AG09319 (cell line): Measurements from ENCODE around the gene FTSJ3.
"Not testable (repeated sequence)": the region's sequence is repeated elsewhere in the genome, so short reads cannot be mapped to it uniquely, and the experiment has no call there.

ENCODE experiments used
- DNase-seq: peaks from one replicate; pipeline ENCODE4 v3.0.0-alpha.2; 2010; ENCODE audit warnings: low read depth; ENCODE audit errors: extremely low read depth
- TF ChIP-seq, protein P1 (sequence below): IDR thresholded peaks from 2 replicates; pipeline ENCODE4 v1.5.1; 2011; ENCODE audit warnings: low read depth, mild to moderate bottlenecking, inconsistent platforms, low read length, moderate library complexity

Gene FTSJ3

DNA sequence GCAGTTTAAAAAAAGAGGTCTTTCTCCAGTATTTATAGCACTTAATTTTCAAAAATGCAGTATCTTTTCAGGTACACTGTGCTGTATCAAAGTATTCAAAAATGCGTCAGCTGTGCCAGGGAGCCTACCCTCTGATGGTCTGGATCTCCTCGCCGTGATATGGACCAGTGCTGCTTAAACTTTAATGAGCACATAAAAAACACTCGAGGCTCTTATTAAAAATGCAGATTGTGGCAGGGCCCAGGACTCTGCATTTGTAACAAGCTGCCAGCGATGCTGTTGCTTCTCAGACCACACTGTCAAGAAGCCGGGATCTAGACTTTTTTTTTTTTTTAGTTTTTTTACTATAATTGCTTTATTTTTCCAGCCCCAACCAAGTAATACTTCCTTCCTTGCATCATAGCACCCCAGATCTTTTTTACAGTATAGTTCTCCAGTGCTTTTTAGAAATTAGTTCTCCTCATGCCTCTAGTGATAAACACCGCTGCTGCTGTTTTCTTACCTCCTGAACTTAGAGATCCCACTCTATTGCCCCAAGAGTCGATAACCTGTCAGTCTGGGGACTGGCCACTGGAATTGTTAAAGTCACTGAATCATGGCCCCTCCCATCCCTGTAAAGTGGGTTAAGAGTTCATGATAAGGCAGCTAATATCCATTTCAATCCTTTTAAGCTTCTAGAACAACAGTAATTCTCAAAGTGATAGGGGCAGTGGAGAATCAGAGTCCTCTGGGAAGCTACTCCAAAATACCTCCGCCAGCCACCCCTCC, 16.6 kb upstream of the FTSJ3 start:
- DNase-seq = no peak
- TF ChIP-seq, protein P1, sequence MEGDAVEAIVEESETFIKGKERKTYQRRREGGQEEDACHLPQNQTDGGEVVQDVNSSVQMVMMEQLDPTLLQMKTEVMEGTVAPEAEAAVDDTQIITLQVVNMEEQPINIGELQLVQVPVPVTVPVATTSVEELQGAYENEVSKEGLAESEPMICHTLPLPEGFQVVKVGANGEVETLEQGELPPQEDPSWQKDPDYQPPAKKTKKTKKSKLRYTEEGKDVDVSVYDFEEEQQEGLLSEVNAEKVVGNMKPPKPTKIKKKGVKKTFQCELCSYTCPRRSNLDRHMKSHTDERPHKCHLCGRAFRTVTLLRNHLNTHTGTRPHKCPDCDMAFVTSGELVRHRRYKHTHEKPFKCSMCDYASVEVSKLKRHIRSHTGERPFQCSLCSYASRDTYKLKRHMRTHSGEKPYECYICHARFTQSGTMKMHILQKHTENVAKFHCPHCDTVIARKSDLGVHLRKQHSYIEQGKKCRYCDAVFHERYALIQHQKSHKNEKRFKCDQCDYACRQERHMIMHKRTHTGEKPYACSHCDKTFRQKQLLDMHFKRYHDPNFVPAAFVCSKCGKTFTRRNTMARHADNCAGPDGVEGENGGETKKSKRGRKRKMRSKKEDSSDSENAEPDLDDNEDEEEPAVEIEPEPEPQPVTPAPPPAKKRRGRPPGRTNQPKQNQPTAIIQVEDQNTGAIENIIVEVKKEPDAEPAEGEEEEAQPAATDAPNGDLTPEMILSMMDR = no peak

DNA sequence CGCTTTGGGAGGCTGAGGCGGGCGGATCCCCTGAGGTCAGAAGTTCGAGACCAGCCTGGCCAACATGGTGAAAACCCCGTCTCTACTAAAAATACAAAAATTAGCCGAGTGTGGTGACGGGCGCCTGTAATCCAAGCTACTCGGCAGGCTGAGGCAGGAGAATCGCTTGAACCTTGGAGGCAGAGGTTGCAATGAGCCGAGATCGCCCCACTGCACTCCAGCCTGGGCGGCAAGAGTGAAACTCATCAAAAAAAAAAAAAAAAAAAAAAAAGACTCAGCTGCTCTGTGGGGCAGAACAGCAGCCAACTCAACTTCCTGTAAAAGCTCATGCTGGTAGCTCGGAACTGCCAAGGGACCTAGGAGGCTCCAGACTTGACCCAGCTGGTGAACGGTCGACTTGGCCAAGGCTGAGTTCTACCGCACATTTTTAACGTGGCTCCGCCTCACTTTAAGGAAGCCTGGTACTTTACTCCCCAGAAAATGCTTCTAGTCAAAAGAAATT, 16.0 kb upstream of the FTSJ3 start:
- DNase-seq = not testable (repeated sequence)

DNA sequence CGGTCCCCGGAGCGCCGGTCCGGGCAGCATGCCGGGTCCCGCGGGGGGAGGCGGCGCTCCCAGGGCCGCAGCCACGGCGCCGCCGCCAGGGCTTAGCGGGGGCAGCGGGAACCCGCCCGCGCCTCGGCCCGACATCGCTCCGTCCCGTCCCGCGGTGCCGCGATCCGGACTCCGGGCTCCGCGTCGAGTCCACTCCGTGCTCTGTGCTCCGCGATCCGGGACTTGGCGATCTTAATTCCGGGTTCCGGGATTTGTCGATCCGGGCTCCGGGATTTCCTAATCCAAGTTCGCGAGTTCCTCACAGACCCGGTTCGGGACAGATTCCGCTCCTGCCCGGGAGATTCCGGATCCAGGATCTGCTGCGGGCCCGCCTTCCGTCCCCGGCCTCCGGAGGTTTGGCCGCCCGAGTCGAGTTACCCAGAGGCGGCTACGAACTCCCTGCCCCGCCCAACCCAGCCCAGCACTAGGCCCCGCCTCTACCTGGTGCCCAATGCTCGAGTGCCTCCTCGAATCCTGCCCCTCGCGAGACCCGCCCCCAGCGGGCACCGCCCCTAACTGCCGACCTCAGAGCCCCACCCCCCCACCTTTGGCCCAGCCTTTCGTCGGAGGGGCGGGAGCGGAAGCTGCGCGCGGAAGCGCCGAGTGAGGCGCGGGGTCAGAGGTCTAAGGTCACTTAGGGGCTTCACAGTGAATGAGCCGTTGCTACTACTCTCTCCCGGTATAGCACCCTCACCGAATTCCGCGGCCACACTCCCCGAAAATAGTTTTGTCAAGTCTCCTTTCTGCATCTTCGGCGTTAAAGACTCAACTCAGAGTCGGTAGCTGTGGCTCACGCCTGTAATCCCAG, 15.3 kb upstream of the FTSJ3 start, which contains the start of gene SMARCD2:
SMARCD2 (minus strand) TSS at position 146 of the 847 bp plus-strand sequence; CDS start at position 135, 11 bp downstream.
- DNase-seq = peak; percentile 99
- TF ChIP-seq, protein P1 = no peak

DNA sequence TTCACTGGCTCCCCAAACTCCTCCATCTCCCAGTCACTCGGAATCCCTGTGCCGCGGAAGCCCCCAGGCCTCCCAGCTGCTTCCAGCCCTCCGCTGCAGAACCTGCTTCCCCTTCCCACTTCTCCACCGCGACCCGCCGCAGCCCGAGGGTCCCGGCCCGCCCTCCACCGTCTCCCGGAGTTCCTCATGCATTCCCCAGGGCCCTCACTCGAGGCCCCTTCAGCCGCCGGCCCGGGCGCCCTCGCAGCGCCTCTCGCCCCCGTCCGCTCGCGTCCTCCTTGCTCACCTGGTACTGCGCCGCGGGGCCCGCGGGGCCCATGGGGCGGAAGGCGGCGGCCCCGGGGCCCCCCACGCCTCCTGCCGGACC, 14.7 kb upstream of the FTSJ3 start:
- TF ChIP-seq, protein P1 = no peak
- no peak for DNase-seq

DNA sequence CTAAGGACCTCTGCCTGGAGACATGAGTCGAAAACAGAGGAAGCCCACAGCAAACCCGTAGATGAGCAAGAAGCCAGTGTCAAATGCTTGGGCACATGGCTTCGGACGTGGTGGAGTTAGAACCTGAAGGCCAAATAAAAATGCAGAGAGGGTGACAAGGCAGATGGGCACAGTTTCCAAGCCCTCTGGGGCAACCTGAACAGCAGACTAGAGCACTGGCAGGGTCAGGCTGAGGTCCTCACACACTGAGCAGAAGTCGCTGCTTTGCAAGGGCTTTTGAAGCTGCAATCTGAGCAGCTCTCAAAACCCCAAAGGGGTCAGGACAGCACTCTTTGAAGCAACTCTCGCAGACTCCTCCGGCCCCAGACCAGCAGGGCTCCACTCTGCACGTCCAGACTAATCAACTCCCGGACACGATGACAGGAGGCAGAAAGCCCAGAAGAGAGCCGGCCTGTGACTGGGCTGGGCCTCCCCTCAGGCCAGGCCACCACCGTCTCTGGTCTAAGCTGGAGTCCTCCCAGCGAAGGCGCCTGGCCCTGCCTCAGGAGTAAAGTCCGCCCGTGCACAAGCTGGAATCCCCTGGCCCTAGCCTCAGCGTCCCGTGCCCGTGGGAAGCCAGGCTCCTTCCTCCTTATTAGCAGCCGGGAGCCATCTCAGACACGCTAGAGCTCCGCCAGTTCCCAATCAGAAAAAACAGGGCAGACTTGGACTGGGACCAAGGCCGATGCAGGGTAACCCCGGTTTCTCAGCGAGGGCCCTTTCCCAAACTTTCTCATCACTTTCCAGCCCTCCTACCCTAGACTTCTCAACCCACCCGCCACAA, 14.1 kb upstream of the FTSJ3 start:
- TF ChIP-seq, protein P1 = no peak
- DNase-seq = no peak

DNA sequence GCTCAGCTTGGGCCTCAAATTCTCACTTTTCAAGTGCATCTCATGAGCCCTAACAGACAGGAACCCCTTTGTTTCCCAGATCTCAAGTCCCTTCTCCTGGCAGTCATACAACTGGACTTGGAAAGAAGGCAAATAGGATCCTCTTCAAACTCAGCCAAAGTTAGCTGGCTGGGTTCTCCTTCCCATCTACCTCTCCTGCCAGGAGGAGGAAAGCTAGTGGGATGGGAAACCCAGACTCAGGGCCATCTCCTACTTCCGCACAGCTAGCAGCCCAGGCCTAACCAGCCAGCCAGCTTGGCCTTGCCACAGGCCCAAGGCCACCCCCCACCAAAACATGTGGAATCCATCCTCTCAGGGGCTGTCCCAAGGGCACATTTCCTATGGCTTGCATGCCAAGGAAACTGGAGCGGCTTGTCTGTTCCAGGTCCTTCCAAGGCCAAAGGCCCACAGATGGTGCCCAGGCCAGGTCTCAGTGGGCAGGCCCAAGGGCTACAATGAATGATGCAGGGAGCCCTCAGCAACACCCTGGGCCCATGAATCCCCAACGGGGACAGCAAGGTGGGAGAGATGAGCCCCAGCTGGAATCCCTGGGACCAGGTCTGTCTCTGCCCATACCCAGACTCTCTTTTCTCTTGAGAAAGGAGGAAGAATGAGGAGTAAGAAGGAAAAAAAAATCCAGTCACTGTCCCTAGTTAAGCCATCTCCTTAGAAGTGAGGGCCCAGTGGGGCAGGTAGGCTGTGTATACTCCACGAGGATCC, 13.3 kb upstream of the FTSJ3 start:
- DNase-seq = no peak
- TF ChIP-seq, protein P1 = no peak

DNA sequence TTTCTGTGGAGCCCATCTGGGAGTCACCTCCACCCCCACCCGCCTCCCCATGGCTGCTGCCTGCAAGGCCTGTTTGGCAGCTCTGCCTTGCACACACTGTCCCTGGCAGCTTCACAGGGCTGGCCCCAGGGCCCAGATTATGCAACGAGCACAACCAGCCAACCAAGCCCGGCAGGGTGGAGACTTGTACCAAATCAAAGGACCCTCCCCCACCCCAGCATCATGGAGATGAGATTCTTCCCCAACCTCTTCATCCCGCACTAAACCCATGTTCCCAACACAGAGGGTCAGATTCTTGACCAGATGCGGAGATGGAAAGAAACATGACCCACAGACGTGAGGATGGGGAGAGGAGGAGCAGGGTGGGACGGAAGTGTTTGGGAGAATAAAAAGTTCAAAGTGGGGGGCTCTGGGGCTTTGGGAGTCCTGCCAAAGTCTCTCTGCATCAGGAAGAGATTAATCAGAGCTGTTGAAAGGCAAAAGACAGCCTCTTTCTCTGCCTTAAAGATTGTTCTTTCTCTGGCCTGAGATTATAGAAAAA, 11.2 kb upstream of the FTSJ3 start:
- peak; percentile 66 for DNase-seq
- TF ChIP-seq, protein P1 = no peak
